Measurements from ENCODE around the gene HOXD10. TPM values are rescaled to one million over a fixed set of nuclear protein-coding genes. Genes with fewer than 3 reads are reported as not detected.

Gene HOXD10
- total RNA-seq, 5 donors from 2014 or later (not counting 1 experiment from before 2014, with no cell fraction given), result not detected

- Mint-ChIP-seq H3K36me3 (peaks cover 13% of the 10 kb centered on the region), H3K9me3 (peaks cover 9 to 17% (median 15%) of the 10 kb centered on the region in 3 donors), H3K4me1 (peaks cover 11 to 18% (median 13%) of the 10 kb centered on the region in 3 donors), H3K27ac (peak overlapping the region in 1 of 2 donors; percentile 86), H3K4me3 (peak overlapping the region in 1 of 3 donors; percentile 77), H3K27me3 (peaks cover 69 to 76% of the 10 kb centered on the region in 2 donors)
- no peak for DNase-seq
- peak overlapping the region in 1 of 2 donors; percentile 11 for H3K4me3 ChIP-seq (ENCODE audit: control insufficient read depth in 1 of 2, extremely low read depth in 1 of 2, low read length in 1 of 2)
- WGBS (ENCODE audit: insufficient coverage), result 18% methylated on average over 13 of the region's 25 CpGs
- ChIA-PET CTCF (interaction anchor here in 1 of 2 donors (0.7 to 1.0 kb wide), 2 partner anchors 18 to 48 kb away, joined by 3 read pairs; no protein-coding TSS in a partner anchor), POLR2A (no interaction called here)
- no peak for ATAC-seq (replicated peaks in 1 of 4)
- no peaks in the 10 kb centered on the region for H3K36me3 ChIP-seq (ENCODE audit: control insufficient read depth in 2 of 2, extremely low read depth in 1 of 2, insufficient read depth in 1 of 2, low read length in 1 of 2)
- peaks cover 0 to 27% of the 10 kb centered on the region in 2 experiments for H3K4me1 ChIP-seq (ENCODE audit: control insufficient read depth in 1 of 2, extremely low read depth in 1 of 2, insufficient read depth in 2 of 2, low read length in 2 of 2)
- H3K27me3 ChIP-seq (replicated peaks in 1 of 2; ENCODE audit: control insufficient read depth in 2 of 2, extremely low read depth in 1 of 2, insufficient read depth in 2 of 2, low read length in 1 of 2), result peaks cover 23 to 68% of the 10 kb centered on the region in 2 experiments
- H3K27ac ChIP-seq (ENCODE audit: low read length), result no peak overlapping the region
- H3K9me3 ChIP-seq, result peaks cover 6% of the 10 kb centered on the region
Measured at GRCh38 chr2:176078541-176079284, 37.9 kb upstream of the HOXD10 start.

- CTCF ChIA-PET, result interaction anchor here (0.5 to 1.0 kb wide), 3 partner anchors 17 to 61 kb away, joined by 3 to 5 read pairs (median 3); no protein-coding TSS in a partner anchor
Measured at GRCh38 chr2:176079285-176079830, 37.2 kb upstream of the HOXD10 start.

DNA sequence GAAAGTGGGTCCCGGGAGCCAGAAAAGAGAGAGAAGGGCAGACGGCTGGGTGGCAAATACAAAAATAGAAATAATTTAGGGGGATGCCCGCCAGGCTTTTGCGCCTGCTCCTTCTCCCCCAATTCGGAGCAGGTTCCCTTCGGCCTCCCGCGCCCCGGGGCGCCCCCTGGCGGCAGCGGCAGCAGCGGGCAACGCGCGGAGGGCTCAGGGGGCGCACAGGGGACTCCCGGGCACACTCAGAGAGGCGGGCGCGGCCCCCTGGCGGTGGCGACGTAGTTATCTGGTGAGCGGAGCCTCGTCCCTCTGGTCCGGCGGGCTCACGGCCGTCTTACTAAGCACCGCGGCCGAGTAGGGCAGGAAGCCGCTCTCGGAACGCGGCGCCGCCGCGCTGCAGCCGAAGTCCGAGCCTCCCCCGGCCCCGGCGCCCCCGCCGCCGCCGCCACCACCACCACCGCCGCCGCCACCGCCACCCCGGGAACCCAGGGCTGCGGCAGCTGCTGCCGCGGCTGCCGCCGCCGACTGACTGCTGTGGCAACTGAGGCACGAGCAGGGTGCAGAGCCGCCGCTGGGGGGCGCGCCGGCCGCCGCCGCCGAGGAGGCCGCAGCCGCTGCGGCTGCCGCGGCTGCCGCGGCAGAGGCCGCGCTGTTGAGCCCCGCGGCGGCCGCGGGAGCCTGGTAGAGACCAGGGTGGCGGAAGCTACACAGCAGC is 36.6 kb upstream of the HOXD10 start:
- Histone ChIP-seq H3K9me3 (peaks cover 6% of the 10 kb centered on the region), H3K27me3 (replicated peaks in 1 of 2; ENCODE audit: control insufficient read depth in 2 of 2, extremely low read depth in 1 of 2, insufficient read depth in 2 of 2, low read length in 1 of 2) (peaks cover 28 to 69% of the 10 kb centered on the region in 2 experiments), H3K4me3 (ENCODE audit: control insufficient read depth in 1 of 2, extremely low read depth in 1 of 2, low read length in 1 of 2) (peak overlapping the region in 1 of 2 donors; percentile 57), H3K27ac (ENCODE audit: low read length) (no peak overlapping the region), H3K36me3 (ENCODE audit: control insufficient read depth in 2 of 2, extremely low read depth in 1 of 2, insufficient read depth in 1 of 2, low read length in 1 of 2) (no peaks in the 10 kb centered on the region), H3K4me1 (ENCODE audit: control insufficient read depth in 1 of 2, extremely low read depth in 1 of 2, insufficient read depth in 2 of 2, low read length in 2 of 2) (peaks cover 0 to 32% of the 10 kb centered on the region in 2 experiments)
- H3K27me3 Mint-ChIP-seq, result peaks cover 70 to 78% of the 10 kb centered on the region in 2 donors
- H3K9me3 Mint-ChIP-seq, result peaks cover 9 to 21% (median 15%) of the 10 kb centered on the region in 3 donors
- CTCF ChIA-PET, result interaction anchor here (0.5 to 1.0 kb wide), 3 partner anchors 47 to 137 kb away, joined by 3 to 5 read pairs (median 3); no protein-coding TSS in a partner anchor
- H3K4me1 Mint-ChIP-seq, result peaks cover 11 to 18% (median 13%) of the 10 kb centered on the region in 3 donors
- H3K4me3 Mint-ChIP-seq, result peak overlapping the region in 1 of 3 donors; percentile 77
- 5% methylated on average over 75 of the region's 86 CpGs for WGBS (ENCODE audit: insufficient coverage)
- POLR2A ChIA-PET, result no interaction called here
- DNase-seq (peak in 2 of 35 experiments; percentile 22 to 28), ATAC-seq (replicated peaks in 1 of 4) (peak in 1 of 4 experiments; percentile 34)
- peaks cover 15% of the 10 kb centered on the region for H3K36me3 Mint-ChIP-seq
- H3K27ac Mint-ChIP-seq, result peak overlapping the region; percentile 59 to 86

More at GRCh38 chr2:176079285-176079830, 37.2 kb upstream of the HOXD10 start:
- H3K4me3 ChIP-seq (ENCODE audit: control insufficient read depth in 1 of 2, extremely low read depth in 1 of 2, low read length in 1 of 2), result peak overlapping the region in 1 of 2 donors; percentile 11
- ATAC-seq (replicated peaks in 1 of 4), result no peak
- H3K36me3 ChIP-seq (ENCODE audit: control insufficient read depth in 2 of 2, extremely low read depth in 1 of 2, insufficient read depth in 1 of 2, low read length in 1 of 2), result no peaks in the 10 kb centered on the region
- H3K4me1 ChIP-seq (ENCODE audit: control insufficient read depth in 1 of 2, extremely low read depth in 1 of 2, insufficient read depth in 2 of 2, low read length in 2 of 2), result peaks cover 0 to 27% of the 10 kb centered on the region in 2 experiments
- Mint-ChIP-seq H3K36me3 (peaks cover 15% of the 10 kb centered on the region), H3K4me3 (peak overlapping the region in 2 of 3 donors; percentile 9 to 77), H3K9me3 (peaks cover 9 to 21% (median 15%) of the 10 kb centered on the region in 3 donors), H3K27me3 (peaks cover 70 to 78% of the 10 kb centered on the region in 2 donors), H3K27ac (peak overlapping the region; percentile 59 to 86), H3K4me1 (peaks cover 11 to 18% (median 13%) of the 10 kb centered on the region in 3 donors)
- DNase-seq, result no peak
- whole genome bisulfite sequencing (ENCODE audit: insufficient coverage), result 7% methylated on average over 25 of the region's 30 CpGs
- POLR2A ChIA-PET, result no interaction called here
- peaks cover 26 to 69% of the 10 kb centered on the region in 2 experiments for H3K27me3 ChIP-seq (replicated peaks in 1 of 2; ENCODE audit: control insufficient read depth in 2 of 2, extremely low read depth in 1 of 2, insufficient read depth in 2 of 2, low read length in 1 of 2)
- peaks cover 6% of the 10 kb centered on the region for H3K9me3 ChIP-seq
- H3K27ac ChIP-seq (ENCODE audit: low read length), result no peak overlapping the region

- H3K27me3 ChIP-seq (replicated peaks in 1 of 2; ENCODE audit: control insufficient read depth in 2 of 2, extremely low read depth in 1 of 2, insufficient read depth in 2 of 2, low read length in 1 of 2), result peaks cover 24 to 71% of the 10 kb centered on the region in 2 experiments
- Mint-ChIP-seq H3K4me3 (peak overlapping the region in 1 of 3 donors; percentile 37), H3K27me3 (peaks cover 66 to 78% of the 10 kb centered on the region in 2 donors), H3K36me3 (peaks cover 15% of the 10 kb centered on the region), H3K27ac (peak overlapping the region; percentile 48 to 65), H3K9me3 (peaks cover 6 to 18% (median 15%) of the 10 kb centered on the region in 3 donors), H3K4me1 (peaks cover 11 to 18% (median 13%) of the 10 kb centered on the region in 3 donors)
- DNase-seq (peak in 2 of 35 experiments; percentile 23 to 31), ATAC-seq (replicated peaks in 1 of 4) (peak in 1 of 4 experiments; percentile 46)
- peaks cover 4% of the 10 kb centered on the region for H3K9me3 ChIP-seq
- H3K4me1 ChIP-seq (ENCODE audit: control insufficient read depth in 1 of 2, extremely low read depth in 1 of 2, insufficient read depth in 2 of 2, low read length in 2 of 2), result peaks cover 0 to 35% of the 10 kb centered on the region in 2 experiments
- peak overlapping the region in 1 of 2 donors; percentile 57 for H3K4me3 ChIP-seq (ENCODE audit: control insufficient read depth in 1 of 2, extremely low read depth in 1 of 2, low read length in 1 of 2)
- H3K36me3 ChIP-seq (ENCODE audit: control insufficient read depth in 2 of 2, extremely low read depth in 1 of 2, insufficient read depth in 1 of 2, low read length in 1 of 2), result no peaks in the 10 kb centered on the region
- no peak overlapping the region for H3K27ac ChIP-seq (ENCODE audit: low read length)
- POLR2A ChIA-PET, result no interaction called here
- CTCF ChIA-PET, result interaction anchor here in 1 of 2 donors (0.6 kb wide), 1 partner anchor 136 kb away, joined by 3 read pairs; no protein-coding TSS in a partner anchor
- 13% methylated on average over 49 of the region's 68 CpGs for WGBS (ENCODE audit: insufficient coverage)
Measured at GRCh38 chr2:176080540-176081375, 35.8 kb upstream of the HOXD10 start.

DNA sequence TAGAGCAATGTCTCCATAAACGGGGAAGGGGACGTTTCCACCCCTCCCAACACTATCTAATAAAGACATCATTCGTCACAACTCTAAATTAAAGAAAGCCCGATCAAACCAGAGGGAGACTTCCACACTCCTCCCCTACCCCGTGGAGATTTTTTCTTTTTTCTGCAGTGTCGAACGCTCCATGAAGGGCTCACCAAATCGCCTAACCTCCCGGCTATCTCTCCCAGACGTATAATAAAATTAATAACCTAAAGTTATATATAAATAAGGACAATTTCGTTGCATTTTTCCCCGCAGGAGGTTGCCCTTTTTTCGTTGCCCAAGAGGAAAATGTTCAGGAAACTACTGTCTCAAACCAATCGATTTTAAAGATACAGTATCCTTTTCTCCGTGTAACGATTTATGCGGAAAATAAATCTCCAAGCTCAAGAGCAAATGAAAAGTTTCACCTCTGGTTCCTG is 35.2 kb upstream of the HOXD10 start:
- peaks cover 4% of the 10 kb centered on the region for H3K9me3 ChIP-seq
- ChIA-PET CTCF (no interaction called here), POLR2A (no interaction called here)
- Mint-ChIP-seq H3K4me3 (peak overlapping the region in 1 of 3 donors; percentile 37), H3K27ac (peak overlapping the region; percentile 48 to 65), H3K36me3 (peaks cover 15% of the 10 kb centered on the region), H3K9me3 (peaks cover 3 to 17% (median 11%) of the 10 kb centered on the region in 3 donors), H3K27me3 (peaks cover 61 to 77% of the 10 kb centered on the region in 2 donors), H3K4me1 (peaks cover 11 to 18% (median 13%) of the 10 kb centered on the region in 3 donors)
- no peak overlapping the region for H3K27ac ChIP-seq (ENCODE audit: low read length)
- ATAC-seq (replicated peaks in 1 of 4) (no peak), DNase-seq (peak in 1 of 35 experiments; percentile 17)
- H3K4me1 ChIP-seq (ENCODE audit: control insufficient read depth in 1 of 2, extremely low read depth in 1 of 2, insufficient read depth in 2 of 2, low read length in 2 of 2), result peaks cover 0 to 39% of the 10 kb centered on the region in 2 experiments
- H3K4me3 ChIP-seq (ENCODE audit: control insufficient read depth in 1 of 2, extremely low read depth in 1 of 2, low read length in 1 of 2), result peak overlapping the region in 1 of 2 donors; percentile 11
- 22% methylated on average over 5 of the region's 17 CpGs for WGBS (ENCODE audit: insufficient coverage)
- peaks cover 29 to 77% of the 10 kb centered on the region in 2 experiments for H3K27me3 ChIP-seq (replicated peaks in 1 of 2; ENCODE audit: control insufficient read depth in 2 of 2, extremely low read depth in 1 of 2, insufficient read depth in 2 of 2, low read length in 1 of 2)
- H3K36me3 ChIP-seq (ENCODE audit: control insufficient read depth in 2 of 2, extremely low read depth in 1 of 2, insufficient read depth in 1 of 2, low read length in 1 of 2), result no peaks in the 10 kb centered on the region

All from T-cell (primary cell).